H1 (cell line): ENCODE data around the gene BMAL2. TPM values are rescaled to one million over a fixed set of nuclear protein-coding genes. Genes with fewer than 3 reads are reported as not detected.

Experiments used
- BRCA1 ChIP-seq: IDR thresholded peaks from 2 replicates; pipeline ENCODE4 v1.6.1; 2012; ENCODE audit warnings: low read depth, low read length, improper control_type of control experiment
- CBX5 ChIP-seq: fragments of 300-800, 300-1000 bp; sonication (generic); IDR thresholded peaks from 2 replicates; pipeline ENCODE4 v1.7.1; 2016; ENCODE audit warnings: antibody characterized with exemption, low read length, low read depth
- HDAC6 ChIP-seq: IDR thresholded peaks from one replicate; pipeline ENCODE4 v1.7.1; 2012; ENCODE audit warnings: low read depth, mild to moderate bottlenecking, inconsistent platforms, low read length, moderate library complexity
- KDM4A ChIP-seq: IDR thresholded peaks from one replicate; pipeline ENCODE4 v1.7.1; 2012; ENCODE audit warnings: low read depth, mild to moderate bottlenecking, moderate library complexity, low read length, inconsistent platforms; ENCODE audit not compliant: severe bottlenecking
- MAFK ChIP-seq: IDR thresholded peaks from 2 replicates; pipeline ENCODE4 v1.6.1; 2012; ENCODE audit warnings: low read depth, mild to moderate bottlenecking, improper control_type of control experiment, low read length
- SP4 ChIP-seq: IDR thresholded peaks from 2 replicates; pipeline ENCODE4 v1.6.1; 2012; ENCODE audit warnings: low read length, inconsistent platforms
- polyA plus RNA-seq, 7 experiments: library from polyadenylated mRNA; depleted of rRNA in 3 of 7; stranded (reverse) in 5 of 7; unstranded in 2 of 7; fragments of >200 nt in 5 of 7; fragments of 200-250 nt in 2 of 7; gene quantifications; 1 replicate in 5 of 7; 2 replicates in 1 of 7; 4 replicates in 1 of 7; pipeline versions ENCODE4 v1.2.1 to v1.2.3, GENCODE V29; 2011 to 2013; ENCODE audit warnings: missing spikeins in 2 of 7, mixed read lengths in 2 of 7
- total RNA-seq: library from RNA; stranded (reverse); fragmentation: NEBNext Ultra II Directional; extraction: Animal tissue kit (Norgen Biotek cat#: 25700); gene quantifications from 2 replicates; pipeline ENCODE4 v1.2.1, GENCODE V29; 2021
- TF ChIP-seq, protein P1 (sequence below): fragments of 300-600 bp; sonication (generic); IDR thresholded peaks from 2 replicates; pipeline ENCODE4 v1.7.1; 2012; ENCODE audit warnings: low read length, moderate library complexity, mild to moderate bottlenecking, inconsistent platforms; ENCODE audit not compliant: insufficient replicate concordance
- TF ChIP-seq, protein P2 (sequence below): IDR thresholded peaks from 2 replicates; pipeline ENCODE4 v1.6.1; 2012; ENCODE audit warnings: low read length, inconsistent platforms
- TF ChIP-seq, protein P3 (sequence below): IDR thresholded peaks from 2 replicates; pipeline ENCODE4 v1.6.1; 2011; ENCODE audit warnings: low read depth, mild to moderate bottlenecking, low read length; ENCODE audit not compliant: insufficient read depth

The BMAL2 gene
- total and polyA plus RNA-seq, 2 of the 8 experiments (the other 6 are each of a cell fraction or from before 2014, with no cell fraction given): 3.2 to 20.6 TPM

DNA sequence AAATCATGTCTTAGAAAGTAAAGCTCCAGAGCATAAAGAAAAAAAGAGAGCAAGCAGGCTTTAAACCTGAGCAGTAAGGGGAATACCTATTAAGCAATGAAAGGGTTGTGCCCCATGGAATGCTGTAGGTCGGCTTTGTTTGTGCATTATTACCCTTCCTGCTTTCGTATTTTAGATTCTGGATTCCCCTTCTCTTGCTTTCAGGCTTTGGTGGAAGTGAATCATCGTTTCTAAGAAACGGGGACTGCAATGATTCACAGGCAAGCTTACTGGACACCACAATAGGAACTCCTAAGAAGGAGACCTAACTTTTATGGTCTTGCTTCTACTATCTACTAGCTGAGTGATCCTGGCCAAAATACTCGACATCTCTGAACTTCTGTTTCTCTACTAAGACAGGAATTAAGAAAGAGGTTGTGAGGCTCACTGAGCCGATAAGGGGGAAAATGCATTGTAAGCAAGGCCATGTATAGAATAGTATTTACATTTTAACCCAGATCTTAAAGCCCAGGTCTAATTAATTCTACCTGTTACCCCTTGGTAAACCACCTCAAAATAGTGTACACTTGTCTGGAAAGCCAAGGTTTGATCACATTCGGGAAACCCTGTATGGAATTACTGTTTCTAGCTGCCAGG, 1.2 kb upstream of the BMAL2 start (continued):
- TF ChIP-seq, protein P1, sequence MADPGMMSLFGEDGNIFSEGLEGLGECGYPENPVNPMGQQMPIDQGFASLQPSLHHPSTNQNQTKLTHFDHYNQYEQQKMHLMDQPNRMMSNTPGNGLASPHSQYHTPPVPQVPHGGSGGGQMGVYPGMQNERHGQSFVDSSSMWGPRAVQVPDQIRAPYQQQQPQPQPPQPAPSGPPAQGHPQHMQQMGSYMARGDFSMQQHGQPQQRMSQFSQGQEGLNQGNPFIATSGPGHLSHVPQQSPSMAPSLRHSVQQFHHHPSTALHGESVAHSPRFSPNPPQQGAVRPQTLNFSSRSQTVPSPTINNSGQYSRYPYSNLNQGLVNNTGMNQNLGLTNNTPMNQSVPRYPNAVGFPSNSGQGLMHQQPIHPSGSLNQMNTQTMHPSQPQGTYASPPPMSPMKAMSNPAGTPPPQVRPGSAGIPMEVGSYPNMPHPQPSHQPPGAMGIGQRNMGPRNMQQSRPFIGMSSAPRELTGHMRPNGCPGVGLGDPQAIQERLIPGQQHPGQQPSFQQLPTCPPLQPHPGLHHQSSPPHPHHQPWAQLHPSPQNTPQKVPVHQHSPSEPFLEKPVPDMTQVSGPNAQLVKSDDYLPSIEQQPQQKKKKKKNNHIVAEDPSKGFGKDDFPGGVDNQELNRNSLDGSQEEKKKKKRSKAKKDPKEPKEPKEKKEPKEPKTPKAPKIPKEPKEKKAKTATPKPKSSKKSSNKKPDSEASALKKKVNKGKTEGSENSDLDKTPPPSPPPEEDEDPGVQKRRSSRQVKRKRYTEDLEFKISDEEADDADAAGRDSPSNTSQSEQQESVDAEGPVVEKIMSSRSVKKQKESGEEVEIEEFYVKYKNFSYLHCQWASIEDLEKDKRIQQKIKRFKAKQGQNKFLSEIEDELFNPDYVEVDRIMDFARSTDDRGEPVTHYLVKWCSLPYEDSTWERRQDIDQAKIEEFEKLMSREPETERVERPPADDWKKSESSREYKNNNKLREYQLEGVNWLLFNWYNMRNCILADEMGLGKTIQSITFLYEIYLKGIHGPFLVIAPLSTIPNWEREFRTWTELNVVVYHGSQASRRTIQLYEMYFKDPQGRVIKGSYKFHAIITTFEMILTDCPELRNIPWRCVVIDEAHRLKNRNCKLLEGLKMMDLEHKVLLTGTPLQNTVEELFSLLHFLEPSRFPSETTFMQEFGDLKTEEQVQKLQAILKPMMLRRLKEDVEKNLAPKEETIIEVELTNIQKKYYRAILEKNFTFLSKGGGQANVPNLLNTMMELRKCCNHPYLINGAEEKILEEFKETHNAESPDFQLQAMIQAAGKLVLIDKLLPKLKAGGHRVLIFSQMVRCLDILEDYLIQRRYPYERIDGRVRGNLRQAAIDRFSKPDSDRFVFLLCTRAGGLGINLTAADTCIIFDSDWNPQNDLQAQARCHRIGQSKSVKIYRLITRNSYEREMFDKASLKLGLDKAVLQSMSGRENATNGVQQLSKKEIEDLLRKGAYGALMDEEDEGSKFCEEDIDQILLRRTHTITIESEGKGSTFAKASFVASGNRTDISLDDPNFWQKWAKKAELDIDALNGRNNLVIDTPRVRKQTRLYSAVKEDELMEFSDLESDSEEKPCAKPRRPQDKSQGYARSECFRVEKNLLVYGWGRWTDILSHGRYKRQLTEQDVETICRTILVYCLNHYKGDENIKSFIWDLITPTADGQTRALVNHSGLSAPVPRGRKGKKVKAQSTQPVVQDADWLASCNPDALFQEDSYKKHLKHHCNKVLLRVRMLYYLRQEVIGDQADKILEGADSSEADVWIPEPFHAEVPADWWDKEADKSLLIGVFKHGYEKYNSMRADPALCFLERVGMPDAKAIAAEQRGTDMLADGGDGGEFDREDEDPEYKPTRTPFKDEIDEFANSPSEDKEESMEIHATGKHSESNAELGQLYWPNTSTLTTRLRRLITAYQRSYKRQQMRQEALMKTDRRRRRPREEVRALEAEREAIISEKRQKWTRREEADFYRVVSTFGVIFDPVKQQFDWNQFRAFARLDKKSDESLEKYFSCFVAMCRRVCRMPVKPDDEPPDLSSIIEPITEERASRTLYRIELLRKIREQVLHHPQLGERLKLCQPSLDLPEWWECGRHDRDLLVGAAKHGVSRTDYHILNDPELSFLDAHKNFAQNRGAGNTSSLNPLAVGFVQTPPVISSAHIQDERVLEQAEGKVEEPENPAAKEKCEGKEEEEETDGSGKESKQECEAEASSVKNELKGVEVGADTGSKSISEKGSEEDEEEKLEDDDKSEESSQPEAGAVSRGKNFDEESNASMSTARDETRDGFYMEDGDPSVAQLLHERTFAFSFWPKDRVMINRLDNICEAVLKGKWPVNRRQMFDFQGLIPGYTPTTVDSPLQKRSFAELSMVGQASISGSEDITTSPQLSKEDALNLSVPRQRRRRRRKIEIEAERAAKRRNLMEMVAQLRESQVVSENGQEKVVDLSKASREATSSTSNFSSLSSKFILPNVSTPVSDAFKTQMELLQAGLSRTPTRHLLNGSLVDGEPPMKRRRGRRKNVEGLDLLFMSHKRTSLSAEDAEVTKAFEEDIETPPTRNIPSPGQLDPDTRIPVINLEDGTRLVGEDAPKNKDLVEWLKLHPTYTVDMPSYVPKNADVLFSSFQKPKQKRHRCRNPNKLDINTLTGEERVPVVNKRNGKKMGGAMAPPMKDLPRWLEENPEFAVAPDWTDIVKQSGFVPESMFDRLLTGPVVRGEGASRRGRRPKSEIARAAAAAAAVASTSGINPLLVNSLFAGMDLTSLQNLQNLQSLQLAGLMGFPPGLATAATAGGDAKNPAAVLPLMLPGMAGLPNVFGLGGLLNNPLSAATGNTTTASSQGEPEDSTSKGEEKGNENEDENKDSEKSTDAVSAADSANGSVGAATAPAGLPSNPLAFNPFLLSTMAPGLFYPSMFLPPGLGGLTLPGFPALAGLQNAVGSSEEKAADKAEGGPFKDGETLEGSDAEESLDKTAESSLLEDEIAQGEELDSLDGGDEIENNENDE: no peak
- TF ChIP-seq CBX5: no peak
- TF ChIP-seq HDAC6: no peak
- TF ChIP-seq MAFK: no peak
- TF ChIP-seq, protein P2, sequence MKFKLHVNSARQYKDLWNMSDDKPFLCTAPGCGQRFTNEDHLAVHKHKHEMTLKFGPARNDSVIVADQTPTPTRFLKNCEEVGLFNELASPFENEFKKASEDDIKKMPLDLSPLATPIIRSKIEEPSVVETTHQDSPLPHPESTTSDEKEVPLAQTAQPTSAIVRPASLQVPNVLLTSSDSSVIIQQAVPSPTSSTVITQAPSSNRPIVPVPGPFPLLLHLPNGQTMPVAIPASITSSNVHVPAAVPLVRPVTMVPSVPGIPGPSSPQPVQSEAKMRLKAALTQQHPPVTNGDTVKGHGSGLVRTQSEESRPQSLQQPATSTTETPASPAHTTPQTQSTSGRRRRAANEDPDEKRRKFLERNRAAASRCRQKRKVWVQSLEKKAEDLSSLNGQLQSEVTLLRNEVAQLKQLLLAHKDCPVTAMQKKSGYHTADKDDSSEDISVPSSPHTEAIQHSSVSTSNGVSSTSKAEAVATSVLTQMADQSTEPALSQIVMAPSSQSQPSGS: no peak
- TF ChIP-seq KDM4A: no peak
- TF ChIP-seq BRCA1: no peak
- TF ChIP-seq, protein P3, sequence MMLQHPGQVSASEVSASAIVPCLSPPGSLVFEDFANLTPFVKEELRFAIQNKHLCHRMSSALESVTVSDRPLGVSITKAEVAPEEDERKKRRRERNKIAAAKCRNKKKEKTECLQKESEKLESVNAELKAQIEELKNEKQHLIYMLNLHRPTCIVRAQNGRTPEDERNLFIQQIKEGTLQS: no peak
- no peak for TF ChIP-seq SP4
